Measurements from ENCODE around the gene ZNF853. TPM values are rescaled to one million over a fixed set of nuclear protein-coding genes. Genes with fewer than 3 reads are reported as not detected.

The ZNF853 gene
- polyA plus RNA-seq, 1 of the 3 experiments (the other 2 are of a cell fraction): 15.9 TPM

- no peak overlapping the region for H3K27ac ChIP-seq (ENCODE audit: low read depth in 2 of 2, low read length in 1 of 2)
- H3K9me3 ChIP-seq: no peaks in the 10 kb centered on the region
- H3K4me3 ChIP-seq (ENCODE audit: low read depth in 2 of 2, low read length in 1 of 2): no peak overlapping the region
- H3K9me2 ChIP-seq: no peaks in the 10 kb centered on the region
- peaks cover 43 to 89% of the 10 kb centered on the region in 2 experiments for H3K36me3 ChIP-seq (replicated peaks in 1 of 2; ENCODE audit: control insufficient read depth in 1 of 2, insufficient read depth in 2 of 2, low read length in 1 of 2)
- CTCF ChIA-PET: no interaction called here
- DNase-seq: no peak
- 100% methylated on average over 2 of the region's 8 CpGs for WGBS (ENCODE audit: low lambda C conversion rate)
- H2AFZ ChIP-seq (ENCODE audit: low read depth): no peak overlapping the region
- POLR2A ChIA-PET: no interaction called here
- no peaks in the 10 kb centered on the region for H3F3A ChIP-seq (replicated peaks; ENCODE audit: insufficient read depth)
- H3K79me2 ChIP-seq (ENCODE audit: insufficient read depth): peaks cover 8% of the 10 kb centered on the region; the same call in 1 of the 2 replicates
- no peak overlapping the region for H3K4me2 ChIP-seq
- no peak overlapping the region for H3K9ac ChIP-seq
- no peak for TF ChIP-seq CTCF (IDR thresholded peaks at IDR 0.05)
- TF ChIP-seq FOXJ3 (CRISPR knock-in tag; IDR thresholded peaks at IDR 0.05): no peak
- no peak for TF ChIP-seq EZH2phosphoT487 (IDR thresholded peaks at IDR 0.05; ENCODE audit: borderline replicate concordance, low read depth)
- no peak for TF ChIP-seq ELF1 (IDR thresholded peaks at IDR 0.05)
- TF ChIP-seq JUND (IDR thresholded peaks at IDR 0.05): no peak
- no peak for TF ChIP-seq PBX3 (IDR thresholded peaks at IDR 0.05)
- TF ChIP-seq RXRA (IDR thresholded peaks at IDR 0.05; ENCODE audit: borderline replicate concordance, low read depth): no peak
- H4K20me1 ChIP-seq (ENCODE audit: insufficient read depth): peaks cover 20% of the 10 kb centered on the region; the same call in 1 of the 2 replicates
- no peaks in the 10 kb centered on the region for H3K4me1 ChIP-seq (ENCODE audit: control insufficient read depth in 1 of 2, insufficient read depth in 2 of 2, low read depth in 1 of 2, low read length in 1 of 2)
- no peaks in the 10 kb centered on the region for H3K27me3 ChIP-seq (ENCODE audit: insufficient read depth)
Measured at GRCh38 chr7:6647080-6647479, 31.7 kb downstream of the ZNF853 start.

- CTCF ChIA-PET: no interaction called here
Measured at GRCh38 chr7:6647541-6647940, 32.1 kb downstream of the ZNF853 start.

More at GRCh38 chr7:6647541-6647940, 32.1 kb downstream of the ZNF853 start:
- H3K79me2 ChIP-seq (ENCODE audit: insufficient read depth): peaks cover 8% of the 10 kb centered on the region; the same call in 1 of the 2 replicates
- H3K4me2 ChIP-seq: no peak overlapping the region
- TF ChIP-seq RXRA (IDR thresholded peaks at IDR 0.05; ENCODE audit: borderline replicate concordance, low read depth) (no peak), SMC3 (IDR thresholded peaks at IDR 0.05; ENCODE audit: low read depth, low read length) (no peak), EP300 (IDR thresholded peaks at IDR 0.05; ENCODE audit: borderline replicate concordance in 1 of 2, low read depth in 1 of 2, low read length in 1 of 2) (no peak), POLR2AphosphoS5 (IDR thresholded peaks at IDR 0.05; ENCODE audit: low read depth, low read length) (no peak), YY1 (IDR thresholded peaks at IDR 0.05; ENCODE audit: low read depth) (no peak), NRF1 (IDR thresholded peaks at IDR 0.05; ENCODE audit: low read depth, low read length) (no peak), JUND (IDR thresholded peaks at IDR 0.05) (no peak), FOXJ3 (CRISPR knock-in tag; IDR thresholded peaks at IDR 0.05) (no peak), IRF3 (IDR thresholded peaks at IDR 0.05; ENCODE audit: low read depth, low read length) (no peak), RCOR1 (IDR thresholded peaks at IDR 0.05; ENCODE audit: low read length) (no peak), RAD21 (IDR thresholded peaks at IDR 0.05; ENCODE audit: low read length) (no peak), MXI1 (IDR thresholded peaks at IDR 0.05; ENCODE audit: low read depth, low read length) (no peak), PBX3 (IDR thresholded peaks at IDR 0.05) (no peak), CTCF (IDR thresholded peaks at IDR 0.05) (no peak), MEF2A (IDR thresholded peaks at IDR 0.05; ENCODE audit: borderline replicate concordance, low read depth) (no peak), TAF1 (IDR thresholded peaks at IDR 0.05; ENCODE audit: borderline replicate concordance, low read depth, low read length) (no peak), GABPA (IDR thresholded peaks at IDR 0.05; ENCODE audit: low read depth) (no peak)
- POLR2A ChIA-PET: no interaction called here
- WGBS (ENCODE audit: low lambda C conversion rate): 94% methylated on average over 14 of the region's 14 CpGs
- H3K27me3 ChIP-seq (ENCODE audit: insufficient read depth): no peaks in the 10 kb centered on the region
- H3K9me3 ChIP-seq: no peaks in the 10 kb centered on the region
- H3F3A ChIP-seq (replicated peaks; ENCODE audit: insufficient read depth): no peaks in the 10 kb centered on the region
- no peak overlapping the region for H2AFZ ChIP-seq (ENCODE audit: low read depth)
- DNase-seq: no peak
- H3K9me2 ChIP-seq: no peaks in the 10 kb centered on the region
- H3K36me3 ChIP-seq (replicated peaks in 1 of 2; ENCODE audit: control insufficient read depth in 1 of 2, insufficient read depth in 2 of 2, low read length in 1 of 2): peaks cover 46 to 89% of the 10 kb centered on the region in 2 experiments
- no peak overlapping the region for H3K4me3 ChIP-seq (ENCODE audit: low read depth in 2 of 2, low read length in 1 of 2)
- peaks cover 20% of the 10 kb centered on the region; the same call in 1 of the 2 replicates for H4K20me1 ChIP-seq (ENCODE audit: insufficient read depth)
- H3K27ac ChIP-seq (ENCODE audit: low read depth in 2 of 2, low read length in 1 of 2): no peak overlapping the region
- H3K4me1 ChIP-seq (ENCODE audit: control insufficient read depth in 1 of 2, insufficient read depth in 2 of 2, low read depth in 1 of 2, low read length in 1 of 2): no peaks in the 10 kb centered on the region
- H3K9ac ChIP-seq: no peak overlapping the region
